HG03521 (cell line): Measurements from ENCODE around the gene PCCA.

Experiments
- ATAC-seq: cut with Tn5 transposase; IDR thresholded peaks from one replicate; pipeline ENCODE4 v1.9.1; 2021; ENCODE audit warnings: mild to moderate bottlenecking, moderate library complexity; ENCODE audit not compliant: unreplicated experiment

Gene PCCA

GRCh38 chr13:100536643-100537180, 447.8 kb downstream of the PCCA start:
- no peak for ATAC-seq

GRCh38 chr13:100537486-100537885, 448.6 kb downstream of the PCCA start:
- no peak for ATAC-seq

- ATAC-seq, result no peak
Observed at GRCh38 chr13:100537951-100538462, 449.1 kb downstream of the PCCA start.

- no peak for ATAC-seq
Observed at GRCh38 chr13:100540621-100541020, 451.7 kb downstream of the PCCA start.

- ATAC-seq, result no peak
Observed at GRCh38 chr13:100541897-100542825, 453.3 kb downstream of the PCCA start.

- peak; percentile 77 for ATAC-seq
Observed at GRCh38 chr13:100542826-100543156, 453.9 kb downstream of the PCCA start.

GRCh38 chr13:100543872-100544602, 455.1 kb downstream of the PCCA start:
- ATAC-seq, result no peak

- ATAC-seq, result no peak
Observed at GRCh38 chr13:100544866-100545683, 456.2 kb downstream of the PCCA start.

GRCh38 chr13:100545684-100546061, 456.8 kb downstream of the PCCA start:
- ATAC-seq, result no peak

- no peak for ATAC-seq
Observed at GRCh38 chr13:100546713-100547405, 458.0 kb downstream of the PCCA start.

GRCh38 chr13:100547791-100548201, 458.9 kb downstream of the PCCA start:
- no peak for ATAC-seq

- ATAC-seq, result no peak
Observed at GRCh38 chr13:100549316-100549715, 460.4 kb downstream of the PCCA start.

- no peak for ATAC-seq
Observed at GRCh38 chr13:100552755-100553154, 463.9 kb downstream of the PCCA start.

GRCh38 chr13:100559886-100560285, 471.0 kb downstream of the PCCA start:
- ATAC-seq, result no peak

- no peak for ATAC-seq
Observed at GRCh38 chr13:100560498-100561157, 471.7 kb downstream of the PCCA start.

GRCh38 chr13:100561158-100561499, 472.2 kb downstream of the PCCA start:
- ATAC-seq, result no peak

- ATAC-seq, result no peak
Observed at GRCh38 chr13:100561599-100562204, 472.8 kb downstream of the PCCA start.

- ATAC-seq, result no peak
Observed at GRCh38 chr13:100563779-100564178, 474.9 kb downstream of the PCCA start.

- no peak for ATAC-seq
Observed at GRCh38 chr13:100564444-100565223, 475.7 kb downstream of the PCCA start.
